Fibroblast of lung (primary cell): ENCODE measurements around the gene KRT4. TPM values are rescaled to one million over a fixed set of nuclear protein-coding genes. Genes with fewer than 3 reads are reported as not detected.
A peak's percentile ranks its signal among the peaks of the same experiment; 100 is the strongest.

ENCODE experiments used
- DNase-seq, 2 donors: peaks; one replicate each; pipeline versions ENCODE4 v3.0.0 to v3.0.0-alpha.2; 2010; ENCODE audit warnings: low read depth in 2 of 2
- H2AFZ ChIP-seq: 2 replicates; pipeline ENCODE4 v1.5.1; 2012; ENCODE audit warnings: low read length, control low read depth, inconsistent platforms
- H3K27ac ChIP-seq: 2 replicates; pipeline ENCODE4 v1.5.1; 2011; ENCODE audit warnings: low read length, control low read depth; ENCODE audit not compliant: insufficient read depth
- H3K27me3 ChIP-seq: 2 replicates; pipeline ENCODE4 v1.5.1; 2011; ENCODE audit warnings: mild to moderate bottlenecking, low read length; ENCODE audit not compliant: control insufficient read depth, insufficient read depth
- H3K36me3 ChIP-seq: 2 replicates; pipeline ENCODE4 v1.5.1; 2011; ENCODE audit warnings: low read length; ENCODE audit not compliant: control insufficient read depth, insufficient read depth
- H3K4me1 ChIP-seq: 2 replicates; pipeline ENCODE4 v1.5.1; 2011; ENCODE audit warnings: low read length; ENCODE audit not compliant: control insufficient read depth, insufficient read depth; ENCODE audit errors: extremely low read depth
- H3K4me2 ChIP-seq: 2 replicates; pipeline ENCODE4 v1.5.1; 2011; ENCODE audit warnings: low read length, control low read depth; ENCODE audit not compliant: insufficient read depth; ENCODE audit errors: extremely low read depth
- H3K4me3 ChIP-seq, 4 experiments: fragments of 200-600 bp in 1 of 4; sonication (generic) in 1 of 4; replicated peaks in 1 of 4; 2 replicates each; pipeline ENCODE4 v1.5.1; 2011 to 2016; ENCODE audit warnings: low read length in 4 of 4, low read depth in 3 of 4, mild to moderate bottlenecking in 3 of 4, control low read depth in 2 of 4, inconsistent platforms in 1 of 4, mixed read lengths in 1 of 4; ENCODE audit not compliant: insufficient read depth in 1 of 4; ENCODE audit errors: control extremely low read depth in 1 of 4
- H3K79me2 ChIP-seq: 2 replicates; pipeline ENCODE4 v1.5.1; 2012; ENCODE audit warnings: mild to moderate bottlenecking, low read length, inconsistent platforms; ENCODE audit not compliant: control insufficient read depth, insufficient read depth
- H3K9ac ChIP-seq: 2 replicates; pipeline ENCODE4 v1.5.1; 2011; ENCODE audit warnings: mild to moderate bottlenecking, low read length, control low read depth; ENCODE audit not compliant: insufficient read depth
- H3K9me3 ChIP-seq: 2 replicates; pipeline ENCODE4 v1.5.1; 2012; ENCODE audit warnings: low read depth, low read length; ENCODE audit not compliant: control insufficient read depth, insufficient read depth
- H4K20me1 ChIP-seq: 2 replicates; pipeline ENCODE4 v1.5.1; 2011; ENCODE audit warnings: low read length; ENCODE audit not compliant: control insufficient read depth, insufficient read depth; ENCODE audit errors: extremely low read depth
- EZH2 ChIP-seq: IDR thresholded peaks from 2 replicates; pipeline ENCODE4 v1.5.1; 2012; ENCODE audit warnings: low read length, control low read depth, mild to moderate bottlenecking; ENCODE audit errors: missing control alignments
- polyA plus RNA-seq, 2 donors: library from polyadenylated mRNA; depleted of rRNA in 1 of 2; stranded (reverse) in 1 of 2; unstranded in 1 of 2; fragments of >200 nt; gene quantifications; 2 replicates each; pipeline ENCODE4 v1.2.1, GENCODE V29; 2011 to 2012; ENCODE audit warnings: missing spikeins in 1 of 2
- total RNA-seq: library from RNA; depleted of rRNA; stranded (reverse); fragments of >200 nt; gene quantifications from 2 replicates; pipeline ENCODE4 v1.2.1, GENCODE V29; 2014
- TF ChIP-seq, protein P1 (sequence below), 2 donors: IDR thresholded peaks in 1 of 2; conservative IDR thresholded peaks in 1 of 2; 1 replicate in 1 of 2; 2 replicates in 1 of 2; pipeline ENCODE4 v1.5.1; 2011 to 2012; ENCODE audit warnings: low read length in 2 of 2, control low read depth in 1 of 2, inconsistent platforms in 1 of 2, low read depth in 1 of 2, mild to moderate bottlenecking in 1 of 2

The KRT4 gene
- total and polyA plus RNA-seq, 2 donors (not counting 1 experiment from before 2014, with no cell fraction given) = under 0.01 to 0.23 TPM

DNA sequence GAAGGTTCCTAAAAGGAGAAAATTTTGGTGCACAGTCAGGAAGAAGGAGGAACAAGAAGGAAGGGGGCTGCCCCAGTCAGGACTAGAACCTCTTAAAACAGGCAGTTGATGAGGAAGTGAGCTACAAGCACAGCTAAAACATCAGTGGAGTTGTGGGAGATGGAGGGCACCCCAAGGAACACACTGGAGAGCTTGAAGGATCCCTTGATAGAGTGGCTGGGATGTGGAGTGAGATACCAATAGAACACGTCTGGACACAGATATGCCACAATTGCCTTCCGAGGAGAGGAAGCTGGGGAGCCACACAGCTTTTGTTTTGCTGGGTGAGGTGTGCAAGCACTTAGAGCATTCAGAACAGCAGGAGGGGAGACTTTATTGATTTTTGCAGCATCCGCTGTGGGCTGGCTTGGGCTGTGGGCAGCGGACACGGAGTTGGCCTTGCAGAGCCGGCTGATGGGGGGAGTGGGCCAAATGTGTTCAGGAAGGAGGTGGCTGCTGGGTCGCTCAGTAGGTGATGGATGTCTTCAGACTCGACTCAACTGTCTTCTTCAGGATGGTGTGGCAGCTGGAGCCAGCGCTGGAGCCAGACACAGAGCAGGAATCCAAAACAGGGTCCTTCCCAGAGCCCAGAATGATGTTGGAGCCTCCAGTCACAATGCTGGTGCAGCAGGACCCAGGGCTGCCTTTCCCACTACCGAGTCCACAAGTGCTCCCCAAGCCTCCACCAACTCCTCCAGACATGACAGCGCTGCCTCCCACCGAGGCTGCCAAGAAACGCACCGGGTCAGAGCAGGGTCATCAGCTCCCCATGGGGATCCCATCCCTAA, 24.9 kb upstream of the KRT4 start:
- Histone ChIP-seq H3K4me3 (no peak overlapping the region), H3K4me1 (no peaks in the 10 kb centered on the region), H3K27me3 (no peaks in the 10 kb centered on the region), H3K36me3 (no peaks in the 10 kb centered on the region), H3K9ac (no peak overlapping the region), H3K79me2 (no peaks in the 10 kb centered on the region), H3K4me2 (no peak overlapping the region), H2AFZ (no peak overlapping the region), H3K27ac (no peak overlapping the region), H4K20me1 (no peaks in the 10 kb centered on the region), H3K9me3 (no peaks in the 10 kb centered on the region)
- DNase-seq = no peak
- TF ChIP-seq EZH2 = no peak
- TF ChIP-seq, protein P1, sequence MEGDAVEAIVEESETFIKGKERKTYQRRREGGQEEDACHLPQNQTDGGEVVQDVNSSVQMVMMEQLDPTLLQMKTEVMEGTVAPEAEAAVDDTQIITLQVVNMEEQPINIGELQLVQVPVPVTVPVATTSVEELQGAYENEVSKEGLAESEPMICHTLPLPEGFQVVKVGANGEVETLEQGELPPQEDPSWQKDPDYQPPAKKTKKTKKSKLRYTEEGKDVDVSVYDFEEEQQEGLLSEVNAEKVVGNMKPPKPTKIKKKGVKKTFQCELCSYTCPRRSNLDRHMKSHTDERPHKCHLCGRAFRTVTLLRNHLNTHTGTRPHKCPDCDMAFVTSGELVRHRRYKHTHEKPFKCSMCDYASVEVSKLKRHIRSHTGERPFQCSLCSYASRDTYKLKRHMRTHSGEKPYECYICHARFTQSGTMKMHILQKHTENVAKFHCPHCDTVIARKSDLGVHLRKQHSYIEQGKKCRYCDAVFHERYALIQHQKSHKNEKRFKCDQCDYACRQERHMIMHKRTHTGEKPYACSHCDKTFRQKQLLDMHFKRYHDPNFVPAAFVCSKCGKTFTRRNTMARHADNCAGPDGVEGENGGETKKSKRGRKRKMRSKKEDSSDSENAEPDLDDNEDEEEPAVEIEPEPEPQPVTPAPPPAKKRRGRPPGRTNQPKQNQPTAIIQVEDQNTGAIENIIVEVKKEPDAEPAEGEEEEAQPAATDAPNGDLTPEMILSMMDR (conservative IDR thresholded peaks at IDR 0.05 in 1 of 2, IDR thresholded peaks at IDR 0.05 in 1 of 2; ENCODE audit: low read depth in 1 of 2, low read length in 2 of 2) = no peak

DNA sequence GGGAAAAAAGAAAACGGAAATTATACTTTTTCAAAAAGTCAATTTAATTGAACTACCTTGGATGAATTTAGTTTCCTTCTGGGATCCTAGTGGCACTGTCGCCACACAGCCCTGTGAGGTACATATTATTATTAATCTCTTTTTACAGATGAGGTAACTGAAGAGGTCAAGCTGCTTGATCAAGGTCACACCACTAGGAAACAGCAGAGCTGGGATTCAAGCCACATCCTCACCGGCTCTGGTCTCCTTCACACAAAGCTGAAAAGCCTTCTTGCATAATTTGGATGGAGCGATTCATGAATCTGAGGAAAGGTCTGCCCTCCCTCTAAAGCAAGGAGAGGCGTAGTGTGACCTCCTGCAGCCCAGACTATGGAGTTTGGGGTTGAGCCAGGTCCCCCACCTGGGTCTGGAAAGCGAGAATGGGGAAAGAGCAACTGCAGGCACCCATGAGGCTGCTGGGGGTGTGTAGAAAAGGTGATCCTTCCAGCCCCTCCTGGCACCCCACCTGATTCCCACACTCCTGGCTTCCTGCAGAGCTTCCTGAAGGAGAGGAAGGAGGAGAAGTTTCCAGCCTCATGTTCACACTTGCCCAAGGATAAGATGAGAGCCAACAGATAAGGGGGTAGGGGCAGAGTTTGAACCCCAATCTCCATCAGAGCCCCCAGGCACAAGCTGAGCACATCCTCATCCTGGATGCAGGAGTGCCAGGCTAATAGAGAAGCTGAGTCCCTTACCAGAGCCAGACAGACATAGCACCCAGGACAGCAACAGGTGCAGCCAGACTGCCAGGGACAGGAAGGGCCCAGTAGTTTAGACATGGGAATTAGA, 24.1 kb upstream of the KRT4 start:
- H3K4me2 ChIP-seq = no peak overlapping the region
- no peak overlapping the region for H3K27ac ChIP-seq
- no peak overlapping the region for H2AFZ ChIP-seq
- no peak overlapping the region for H3K4me3 ChIP-seq
- TF ChIP-seq, protein P1 (conservative IDR thresholded peaks at IDR 0.05 in 1 of 2, IDR thresholded peaks at IDR 0.05 in 1 of 2; ENCODE audit: low read depth in 1 of 2, low read length in 2 of 2) = no peak
- TF ChIP-seq EZH2 = no peak
- H3K9me3 ChIP-seq = no peaks in the 10 kb centered on the region
- no peaks in the 10 kb centered on the region for H3K79me2 ChIP-seq
- H3K9ac ChIP-seq = no peak overlapping the region
- no peaks in the 10 kb centered on the region for H3K4me1 ChIP-seq
- no peaks in the 10 kb centered on the region for H3K27me3 ChIP-seq
- DNase-seq = peak in 1 of 2 donors; percentile 53
- H3K36me3 ChIP-seq = no peaks in the 10 kb centered on the region
- no peaks in the 10 kb centered on the region for H4K20me1 ChIP-seq

DNA sequence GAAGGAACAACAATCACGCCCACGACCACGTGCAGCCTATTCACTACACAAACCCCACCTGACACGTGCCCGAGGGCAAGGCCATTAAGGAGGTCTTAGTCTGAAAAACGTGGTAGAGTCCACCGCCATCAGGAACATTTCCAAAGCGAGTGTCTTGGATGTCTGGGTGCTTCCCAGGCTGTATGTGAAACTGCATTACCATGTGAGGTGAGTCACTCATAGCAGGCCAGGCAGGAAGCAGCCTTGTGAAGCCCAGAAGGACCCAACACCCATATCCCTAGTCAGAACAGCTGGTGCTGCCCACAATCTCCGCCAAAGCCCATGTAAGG, 23.5 kb upstream of the KRT4 start:
- Histone ChIP-seq H4K20me1 (no peaks in the 10 kb centered on the region), H3K4me1 (no peaks in the 10 kb centered on the region), H3K27me3 (no peaks in the 10 kb centered on the region), H3K36me3 (no peaks in the 10 kb centered on the region), H3K4me3 (no peak overlapping the region), H3K9me3 (no peaks in the 10 kb centered on the region), H3K4me2 (no peak overlapping the region), H3K27ac (no peak overlapping the region), H2AFZ (no peak overlapping the region), H3K9ac (no peak overlapping the region), H3K79me2 (no peaks in the 10 kb centered on the region)
- TF ChIP-seq, protein P1 (conservative IDR thresholded peaks at IDR 0.05 in 1 of 2, IDR thresholded peaks at IDR 0.05 in 1 of 2; ENCODE audit: low read depth in 1 of 2, low read length in 2 of 2) = no peak
- TF ChIP-seq EZH2 = no peak
- peak; percentile 49 to 94 for DNase-seq
